IPS-11a (cell line): Measurements from ENCODE around the gene TIMP1.

Source experiments
- H3K4me3 ChIP-seq: one replicate; pipeline ENCODE4 v1.5.1; 2013; ENCODE audit warnings: low read depth, low read length, control low read depth

TIMP1 gene

DNA sequence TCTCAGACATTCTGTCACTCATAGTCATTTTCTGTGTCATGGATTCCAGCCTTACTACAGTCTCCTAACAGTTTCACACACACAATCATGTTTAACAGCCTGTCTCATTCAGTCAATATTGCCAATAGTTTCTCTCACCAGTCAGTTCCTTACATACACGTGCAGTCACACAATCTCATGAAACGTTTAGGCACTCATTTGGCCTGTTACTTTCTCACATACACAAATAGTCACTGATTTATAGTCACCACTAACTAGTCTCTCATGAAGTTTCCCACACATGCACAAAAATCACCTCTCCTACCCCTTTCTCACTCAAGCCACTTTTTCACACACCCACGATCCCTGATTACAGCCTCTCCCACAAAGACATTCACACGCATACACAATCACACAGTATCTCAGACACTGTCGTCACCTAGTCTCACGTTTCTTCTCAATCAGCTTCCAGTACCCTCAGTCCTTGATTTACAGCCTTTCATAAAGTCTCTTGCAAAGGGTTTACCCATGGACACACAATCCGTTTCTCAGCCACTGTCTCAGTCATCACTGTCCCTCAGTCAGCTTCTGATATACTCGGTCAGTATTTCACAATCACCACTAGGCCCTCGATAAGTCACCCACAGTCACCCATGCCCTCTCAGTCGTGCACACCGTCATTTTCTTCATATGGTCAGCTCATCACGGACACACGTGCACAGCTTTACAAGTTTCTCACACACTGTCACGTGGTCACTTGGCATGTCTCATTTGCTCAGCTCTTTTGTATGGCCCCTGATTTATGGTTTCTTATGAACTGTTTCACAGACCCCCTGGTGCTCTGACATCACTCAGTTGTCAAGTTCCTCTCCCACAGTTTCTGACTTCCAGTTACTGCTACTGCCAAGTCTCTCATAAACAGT is 51.7 kb downstream of the TIMP1 start:
- H3K4me3 ChIP-seq, result no peak overlapping the region

DNA sequence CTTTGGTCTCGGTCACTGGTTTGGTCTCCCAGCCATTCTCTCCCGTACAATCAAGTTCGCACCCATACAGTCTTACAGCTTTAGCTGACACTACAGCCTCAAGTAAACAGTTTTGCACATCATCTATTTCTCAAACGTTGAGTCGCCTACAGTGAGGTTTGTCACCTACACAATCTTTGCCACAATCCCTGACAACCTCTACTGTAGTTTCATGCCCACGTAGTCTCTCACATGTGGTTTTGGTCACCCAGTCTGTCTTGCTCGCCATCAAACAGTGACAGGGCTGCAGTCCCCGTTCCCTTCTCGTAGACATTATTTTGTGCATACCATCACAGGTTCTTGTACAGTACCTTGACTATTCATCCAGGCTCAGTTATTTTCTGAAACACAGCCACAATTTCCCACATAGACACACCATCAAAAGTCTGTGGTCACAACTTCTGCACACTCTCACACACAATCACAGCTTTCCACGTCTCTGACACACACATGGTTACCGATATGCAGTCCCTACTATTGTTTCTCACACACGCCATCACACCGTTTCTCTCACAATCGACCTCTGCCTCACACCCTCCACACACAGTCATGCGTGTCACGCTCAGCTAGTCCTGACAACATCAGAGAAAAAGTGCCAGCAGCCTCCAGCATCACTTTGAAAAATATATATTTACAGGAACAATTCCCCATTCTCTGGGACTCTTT is 52.8 kb downstream of the TIMP1 start:
- no peak overlapping the region for H3K4me3 ChIP-seq
